ENCODE data around the gene ATF6. TPM values are rescaled to one million over a fixed set of nuclear protein-coding genes. Genes with fewer than 3 reads are reported as not detected.
"Not testable (repeated sequence)": the region's sequence is repeated elsewhere in the genome, so short reads cannot be mapped to it uniquely, and the experiment has no call there.

ATF6 gene
- total RNA-seq, 2 experiments from 2014 or later: 10.2 to 13.9 TPM

DNA sequence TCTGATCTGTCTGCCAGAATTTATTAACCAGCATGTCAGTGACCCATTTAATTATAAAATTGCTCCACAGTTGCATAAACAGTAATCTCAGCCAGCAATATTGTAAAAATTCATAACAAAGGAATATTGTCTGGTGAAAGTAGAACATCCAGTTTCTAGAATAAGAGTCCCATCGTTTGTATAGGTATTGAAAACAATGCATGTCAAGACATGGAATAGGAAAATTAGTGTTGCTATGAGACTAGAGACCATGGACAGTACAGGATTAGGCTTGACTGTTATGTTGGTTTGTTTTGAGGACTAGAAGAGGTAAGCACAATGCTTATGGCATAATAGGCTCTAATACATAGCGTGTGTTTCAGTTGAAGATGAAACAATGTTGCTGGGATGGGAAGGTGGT is 37.1 kb downstream of the ATF6 start:
- no TSS peak for BruUV-seq (replicated peaks)
- no peak overlapping the region for H3K4me2 ChIP-seq (ENCODE audit: low read length)
- H3K9me3 ChIP-seq (ENCODE audit: low read length): no peaks in the 10 kb centered on the region
- H3K4me3 ChIP-seq (ENCODE audit: low read depth, low read length, poor library complexity, severe bottlenecking): no peak overlapping the region
- H3K79me2 ChIP-seq (ENCODE audit: insufficient read depth, low read depth, low read length): no peaks in the 10 kb centered on the region
- TF ChIP-seq, protein P1, sequence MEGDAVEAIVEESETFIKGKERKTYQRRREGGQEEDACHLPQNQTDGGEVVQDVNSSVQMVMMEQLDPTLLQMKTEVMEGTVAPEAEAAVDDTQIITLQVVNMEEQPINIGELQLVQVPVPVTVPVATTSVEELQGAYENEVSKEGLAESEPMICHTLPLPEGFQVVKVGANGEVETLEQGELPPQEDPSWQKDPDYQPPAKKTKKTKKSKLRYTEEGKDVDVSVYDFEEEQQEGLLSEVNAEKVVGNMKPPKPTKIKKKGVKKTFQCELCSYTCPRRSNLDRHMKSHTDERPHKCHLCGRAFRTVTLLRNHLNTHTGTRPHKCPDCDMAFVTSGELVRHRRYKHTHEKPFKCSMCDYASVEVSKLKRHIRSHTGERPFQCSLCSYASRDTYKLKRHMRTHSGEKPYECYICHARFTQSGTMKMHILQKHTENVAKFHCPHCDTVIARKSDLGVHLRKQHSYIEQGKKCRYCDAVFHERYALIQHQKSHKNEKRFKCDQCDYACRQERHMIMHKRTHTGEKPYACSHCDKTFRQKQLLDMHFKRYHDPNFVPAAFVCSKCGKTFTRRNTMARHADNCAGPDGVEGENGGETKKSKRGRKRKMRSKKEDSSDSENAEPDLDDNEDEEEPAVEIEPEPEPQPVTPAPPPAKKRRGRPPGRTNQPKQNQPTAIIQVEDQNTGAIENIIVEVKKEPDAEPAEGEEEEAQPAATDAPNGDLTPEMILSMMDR (conservative IDR thresholded peaks at IDR 0.05; ENCODE audit: low read length): no peak
- no peak for TF ChIP-seq EZH2phosphoT487 (IDR thresholded peaks at IDR 0.05; ENCODE audit: borderline replicate concordance, low read depth, low read length)
- no peak for DNase-seq (ENCODE audit: low spot score)
- peaks cover 55% of the 10 kb centered on the region for H3K36me3 ChIP-seq (ENCODE audit: insufficient read depth, low read length)
- H3K4me1 ChIP-seq (ENCODE audit: insufficient read depth, low read length, poor library complexity, severe bottlenecking): no peaks in the 10 kb centered on the region
- H4K20me1 ChIP-seq (ENCODE audit: insufficient read depth, low read length): no peaks in the 10 kb centered on the region
- H3K27ac ChIP-seq (ENCODE audit: low read depth, low read length, poor library complexity, severe bottlenecking): no peak overlapping the region
- H3K9me2 ChIP-seq (ENCODE audit: insufficient read depth, low read length): no peaks in the 10 kb centered on the region
- intact Hi-C loops (cut with micrococcal nuclease; ENCODE audit: unreplicated experiment): no loop called here
- CTCF ChIA-PET (ENCODE audit: unreplicated experiment): no interaction called here
- no peak overlapping the region for H2AFZ ChIP-seq (ENCODE audit: low read length)
- POLR2A ChIA-PET: no interaction called here

DNA sequence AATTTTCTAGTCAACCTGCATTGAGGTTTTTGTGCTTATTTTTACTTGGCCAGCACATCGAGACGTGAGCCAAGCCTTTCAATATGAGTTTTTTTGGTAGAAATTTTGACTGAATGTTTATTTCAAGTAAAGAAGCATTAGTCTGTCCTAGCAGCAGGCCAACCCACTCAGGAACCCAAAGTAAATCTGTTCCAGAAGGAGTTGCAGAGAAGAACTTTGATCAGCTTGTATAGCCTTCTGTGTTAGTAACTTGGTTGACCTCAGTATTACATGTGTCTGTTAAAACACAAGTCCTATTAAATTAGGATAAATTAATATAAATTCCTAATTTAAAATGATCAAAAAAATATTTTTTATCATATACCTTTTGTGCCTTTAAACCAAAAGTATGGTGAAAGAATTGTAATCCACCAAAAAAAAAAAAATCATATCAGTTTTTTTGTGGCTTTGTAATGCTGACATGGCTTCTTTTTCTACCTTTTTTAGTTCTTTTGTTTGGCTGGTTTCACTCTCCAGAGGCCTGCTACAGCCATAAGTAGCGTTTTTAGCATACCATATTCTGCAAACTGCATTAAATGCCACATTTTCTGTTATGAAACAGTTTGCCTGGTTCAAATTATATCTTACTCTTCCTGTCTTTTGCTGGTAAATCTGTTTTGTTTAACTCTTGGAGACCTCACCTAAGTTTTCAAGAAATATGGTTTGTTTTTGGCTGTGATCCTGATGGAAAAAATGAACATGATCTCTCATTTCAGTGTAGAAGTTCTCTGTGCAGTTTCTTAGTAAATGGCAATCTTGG is 39.5 kb downstream of the ATF6 start:
- Histone ChIP-seq H3K9me2 (ENCODE audit: insufficient read depth, low read length) (no peaks in the 10 kb centered on the region), H3K79me2 (ENCODE audit: insufficient read depth, low read depth, low read length) (no peaks in the 10 kb centered on the region), H3K4me1 (ENCODE audit: insufficient read depth, low read length, poor library complexity, severe bottlenecking) (no peaks in the 10 kb centered on the region), H3K36me3 (ENCODE audit: insufficient read depth, low read length) (peaks cover 48% of the 10 kb centered on the region), H3K27ac (ENCODE audit: low read depth, low read length, poor library complexity, severe bottlenecking) (no peak overlapping the region), H3K4me2 (ENCODE audit: low read length) (no peak overlapping the region), H2AFZ (ENCODE audit: low read length) (no peak overlapping the region), H3K9me3 (ENCODE audit: low read length) (peaks cover 7% of the 10 kb centered on the region; the same call in 1 of the 2 replicates), H3K4me3 (ENCODE audit: low read depth, low read length, poor library complexity, severe bottlenecking) (no peak overlapping the region), H4K20me1 (ENCODE audit: insufficient read depth, low read length) (no peaks in the 10 kb centered on the region)
- intact Hi-C loops (cut with micrococcal nuclease; ENCODE audit: unreplicated experiment): no loop called here
- BruUV-seq (replicated peaks): no TSS peak
- ChIA-PET CTCF (ENCODE audit: unreplicated experiment) (no interaction called here), POLR2A (no interaction called here)
- TF ChIP-seq, protein P1 (conservative IDR thresholded peaks at IDR 0.05; ENCODE audit: low read length): no peak
- no peak for TF ChIP-seq EZH2phosphoT487 (IDR thresholded peaks at IDR 0.05; ENCODE audit: borderline replicate concordance, low read depth, low read length)
- no peak for DNase-seq (ENCODE audit: low spot score)

DNA sequence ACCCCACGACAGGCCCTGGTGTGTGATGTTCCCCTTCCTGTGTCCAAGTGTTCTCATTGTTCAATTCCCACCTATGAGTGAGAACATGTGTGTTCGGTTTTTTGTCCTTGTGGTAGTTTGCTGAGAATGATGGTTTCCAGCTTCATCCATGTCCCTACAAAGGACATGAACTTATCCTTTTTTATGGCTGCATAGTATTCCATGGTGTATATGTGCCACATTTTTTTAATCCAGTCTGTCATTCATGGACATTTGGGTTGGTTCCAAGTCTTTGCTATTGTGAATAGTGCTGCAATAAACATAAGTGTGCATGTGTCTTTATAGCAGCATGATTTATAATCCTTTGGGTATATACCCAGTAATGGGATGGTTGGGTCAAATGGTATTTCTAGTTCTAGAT is 43.1 kb downstream of the ATF6 start:
- DNase-seq (ENCODE audit: low spot score); H3K9me2 ChIP-seq (ENCODE audit: insufficient read depth, low read length); H3K4me1 ChIP-seq (ENCODE audit: insufficient read depth, low read length, poor library complexity, severe bottlenecking); BruUV-seq (replicated peaks); H3K27ac ChIP-seq (ENCODE audit: low read depth, low read length, poor library complexity, severe bottlenecking); intact Hi-C loops (cut with micrococcal nuclease; ENCODE audit: unreplicated experiment); CTCF ChIA-PET (ENCODE audit: unreplicated experiment); H3K4me2 ChIP-seq (ENCODE audit: low read length); H3K4me3 ChIP-seq (ENCODE audit: low read depth, low read length, poor library complexity, severe bottlenecking); H3K79me2 ChIP-seq (ENCODE audit: insufficient read depth, low read depth, low read length); H2AFZ ChIP-seq (ENCODE audit: low read length); H4K20me1 ChIP-seq (ENCODE audit: insufficient read depth, low read length): not testable (repeated sequence)
- Histone ChIP-seq H3K9me3 (ENCODE audit: low read length) (peaks cover 13% of the 10 kb centered on the region; the same call in 1 of the 2 replicates), H3K36me3 (ENCODE audit: insufficient read depth, low read length) (peaks cover 46% of the 10 kb centered on the region)
- POLR2A ChIA-PET: interaction anchor here (0.8 kb wide), 1 partner anchor 17 kb away, joined by 3 read pairs; no protein-coding TSS in a partner anchor

DNA sequence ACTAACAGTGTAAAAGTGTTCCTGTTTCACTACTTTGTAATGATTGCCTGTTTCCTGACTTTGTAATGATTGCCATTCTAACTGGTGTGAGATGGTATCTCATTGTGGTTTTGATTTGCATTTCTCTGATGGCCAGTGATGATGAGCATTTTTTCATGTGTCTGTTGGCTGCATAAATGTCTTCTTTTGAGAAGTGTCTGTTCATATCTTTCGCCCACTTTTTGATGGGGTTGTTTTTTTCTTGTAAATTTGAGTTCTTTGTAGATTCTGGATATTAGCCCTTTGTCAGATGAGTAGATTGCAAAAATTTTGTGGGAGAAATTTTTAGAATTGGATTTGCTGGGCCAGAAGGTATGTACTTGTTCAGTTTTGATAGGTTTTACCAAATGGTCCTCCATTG is 43.5 kb downstream of the ATF6 start:
- Histone ChIP-seq H3K9me3 (ENCODE audit: low read length) (peaks cover 13% of the 10 kb centered on the region; the same call in 1 of the 2 replicates), H3K36me3 (ENCODE audit: insufficient read depth, low read length) (peaks cover 48% of the 10 kb centered on the region)
- H2AFZ ChIP-seq (ENCODE audit: low read length); H3K4me3 ChIP-seq (ENCODE audit: low read depth, low read length, poor library complexity, severe bottlenecking); H3K4me1 ChIP-seq (ENCODE audit: insufficient read depth, low read length, poor library complexity, severe bottlenecking); H3K4me2 ChIP-seq (ENCODE audit: low read length); intact Hi-C loops (cut with micrococcal nuclease; ENCODE audit: unreplicated experiment); H4K20me1 ChIP-seq (ENCODE audit: insufficient read depth, low read length); POLR2A ChIA-PET; DNase-seq (ENCODE audit: low spot score); CTCF ChIA-PET (ENCODE audit: unreplicated experiment); BruUV-seq (replicated peaks); H3K27ac ChIP-seq (ENCODE audit: low read depth, low read length, poor library complexity, severe bottlenecking); H3K79me2 ChIP-seq (ENCODE audit: insufficient read depth, low read depth, low read length); H3K9me2 ChIP-seq (ENCODE audit: insufficient read depth, low read length): not testable (repeated sequence)
